Measurements from ENCODE around the gene GIT2.
"Not testable (repeated sequence)": the region's sequence is repeated elsewhere in the genome, so short reads cannot be mapped to it uniquely, and the experiment has no call there.

Gene GIT2

GRCh38 chr12:109995686-109996482 lies at the start of gene GIT2:
GIT2 (minus strand) TSS chr12:109996368; CDS start chr12:109996224, 144 bp downstream.
- DNase-seq, result peak; percentile 96

DNA sequence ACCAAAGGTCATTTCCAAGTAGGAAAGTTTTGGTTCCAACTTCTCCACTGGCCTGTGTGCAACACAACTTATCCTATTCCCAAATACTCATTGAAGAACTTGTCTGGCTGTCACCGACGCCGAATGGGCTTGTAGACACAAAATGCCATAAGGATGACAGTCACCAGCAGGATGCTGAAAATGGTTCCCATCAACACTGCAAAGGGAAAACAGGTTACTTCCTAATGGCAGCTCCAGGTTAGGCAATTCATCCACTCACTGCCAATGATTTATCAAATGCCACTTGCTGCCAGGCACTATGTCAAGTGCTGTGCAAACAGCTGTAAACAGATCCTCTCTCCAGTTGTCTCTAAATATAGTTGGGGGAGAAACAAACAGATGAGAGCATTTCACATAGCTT lies 46.1 kb upstream of the GIT2 start:
- no peak for DNase-seq

DNA sequence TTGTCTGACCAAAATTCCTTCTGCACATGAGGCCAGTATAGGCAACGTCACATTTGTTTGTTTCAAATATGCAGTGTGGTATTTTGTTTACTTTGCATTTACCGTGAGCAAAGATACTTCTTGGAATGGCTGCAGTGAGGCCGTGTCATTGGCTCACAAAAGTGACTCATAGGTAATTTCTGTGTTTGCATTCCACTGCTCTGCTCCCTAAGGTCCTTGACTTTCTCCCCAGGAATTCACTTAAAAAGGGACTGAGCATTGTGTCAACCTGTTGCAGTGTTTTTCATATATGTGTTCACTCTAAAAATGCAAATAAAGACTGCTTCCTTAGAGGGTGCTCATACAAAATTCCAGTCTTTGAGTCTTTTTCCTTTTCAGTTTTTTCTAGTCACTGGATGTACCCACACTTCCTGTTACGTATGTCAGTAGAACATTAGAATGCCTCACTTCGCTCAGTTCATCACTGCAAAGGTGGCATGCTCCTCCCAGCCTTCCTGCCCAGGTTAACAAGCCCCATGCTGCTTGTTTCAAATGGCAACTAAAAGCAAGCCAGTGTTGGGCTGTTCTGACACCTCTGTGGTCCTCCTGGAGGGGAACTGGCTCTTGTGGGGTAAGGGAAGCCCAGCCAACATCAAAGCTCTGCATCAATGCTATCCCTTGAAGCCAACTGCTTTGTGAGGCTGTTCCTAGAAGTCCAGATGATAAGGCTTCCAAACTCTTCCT lies 43.1 kb upstream of the GIT2 start:
- no peak for DNase-seq

- DNase-seq, result no peak
Observed at GRCh38 chr12:110038741-110039084, 42.5 kb upstream of the GIT2 start.

DNA sequence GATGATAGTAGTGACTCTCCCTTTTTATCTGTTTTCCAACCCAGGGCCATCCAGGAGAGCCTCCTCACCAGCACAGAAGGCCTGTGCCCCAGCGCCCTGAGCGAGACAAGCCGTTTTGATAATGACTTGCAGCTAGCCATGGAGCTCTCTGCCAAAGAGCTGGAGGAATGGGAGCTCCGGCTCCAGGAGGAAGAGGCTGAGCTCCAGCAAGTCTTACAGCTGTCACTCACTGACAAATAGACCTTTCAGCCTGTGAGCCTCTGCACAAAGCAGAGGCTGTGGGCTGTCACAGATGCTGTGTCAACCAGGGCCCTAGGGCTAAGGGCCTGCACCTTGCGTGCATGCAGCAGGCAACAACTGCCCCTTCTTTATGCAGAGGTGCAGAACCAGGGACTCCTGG lies 41.1 kb upstream of the GIT2 start:
- no peak for DNase-seq

DNA sequence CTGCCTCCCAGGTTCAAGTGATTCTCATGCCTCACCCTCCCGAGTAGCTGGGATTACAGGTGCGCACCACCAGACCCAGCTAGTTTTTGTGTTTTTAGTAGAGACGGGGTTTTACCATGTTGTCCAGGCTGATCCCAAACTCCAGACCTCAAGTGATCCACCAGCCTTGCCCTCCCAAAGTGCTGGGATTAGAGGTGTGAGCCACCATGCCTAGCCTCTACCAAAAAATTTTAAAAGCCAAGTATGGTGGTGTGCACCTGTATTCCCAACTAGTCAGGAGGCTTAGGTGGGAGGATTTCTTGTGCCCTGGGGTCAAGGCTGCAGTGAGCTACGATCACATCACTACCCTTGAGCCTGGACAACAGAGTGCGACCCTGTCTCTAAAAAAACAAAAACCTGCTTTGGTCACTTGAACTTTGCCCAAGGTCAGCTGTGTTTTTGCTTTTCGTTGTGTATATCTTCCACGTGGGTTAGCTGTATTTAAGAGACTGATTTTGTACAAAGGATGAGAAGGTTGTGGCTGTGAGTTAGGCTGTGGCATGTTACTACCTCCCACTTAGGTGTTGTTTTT lies 39.5 kb upstream of the GIT2 start:
- DNase-seq, result no peak

- DNase-seq, result no peak
Observed at GRCh38 chr12:110033888-110034287, 37.7 kb upstream of the GIT2 start.

- DNase-seq, result no peak
Observed at GRCh38 chr12:110029290-110029815, 33.2 kb upstream of the GIT2 start.

DNA sequence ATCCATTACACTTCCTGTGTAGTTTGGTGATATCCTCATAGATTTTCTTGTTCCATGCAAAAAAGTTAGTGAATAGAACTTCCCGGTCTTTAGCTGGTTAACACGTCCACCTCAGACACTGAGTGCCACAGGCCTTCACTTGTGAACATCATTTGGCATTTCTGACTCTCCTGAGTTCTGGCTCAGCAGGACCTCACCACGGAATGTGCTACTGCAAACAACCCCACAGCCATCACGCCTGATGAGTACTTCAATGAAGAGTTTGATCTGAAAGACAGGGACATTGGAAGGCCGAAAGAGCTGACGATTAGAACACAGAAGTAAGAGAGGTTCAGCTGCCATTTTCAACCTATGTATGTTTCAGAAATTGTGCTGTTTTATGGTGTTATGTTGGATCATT lies 32.2 kb upstream of the GIT2 start:
- DNase-seq, result no peak

GRCh38 chr12:110024051-110024450 lies 27.9 kb upstream of the GIT2 start:
- no peak for DNase-seq

DNA sequence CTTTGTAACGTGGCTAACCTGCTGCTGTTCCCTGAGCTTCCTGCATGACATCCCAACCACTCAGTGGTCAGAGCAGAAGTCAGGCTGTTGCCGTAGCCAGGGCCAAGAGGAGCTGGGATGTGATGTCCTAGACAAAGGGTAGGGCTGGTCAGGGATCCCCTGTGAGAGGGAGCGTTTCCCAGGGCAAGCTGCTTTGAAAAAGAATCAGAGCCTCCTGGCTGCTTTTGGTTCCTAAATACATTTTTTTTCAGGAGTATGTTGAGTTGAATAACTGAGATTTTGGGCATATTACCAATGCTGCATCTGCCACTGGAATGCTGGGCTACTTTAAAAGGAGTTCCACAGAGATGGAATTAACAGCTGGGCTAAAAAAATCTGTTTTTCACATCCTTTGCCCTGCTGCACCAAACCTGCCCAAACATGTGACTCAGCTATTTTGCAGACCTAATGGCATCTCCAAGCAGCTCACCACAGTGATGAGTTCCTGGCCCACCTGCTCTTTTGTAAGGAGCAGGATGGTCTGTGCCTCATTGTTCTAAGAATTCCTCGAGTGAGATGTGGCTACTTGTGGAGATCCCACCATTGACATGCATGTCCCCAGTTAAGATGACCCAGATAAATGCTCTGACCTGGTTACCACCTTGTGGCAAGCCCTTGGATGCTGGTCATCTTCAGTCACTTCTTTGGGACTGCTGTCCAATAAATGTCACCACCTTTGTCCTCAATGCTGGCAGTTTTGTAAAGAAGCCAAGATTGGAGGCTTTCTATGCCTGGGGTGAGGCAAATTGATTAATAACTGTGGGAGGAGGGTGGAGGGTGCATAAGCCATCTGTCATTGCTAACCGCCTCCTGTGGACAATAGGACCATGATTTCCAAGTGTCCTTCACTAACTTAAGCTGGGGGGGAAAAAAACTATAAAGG lies 27.2 kb upstream of the GIT2 start:
- DNase-seq, result no peak

DNA sequence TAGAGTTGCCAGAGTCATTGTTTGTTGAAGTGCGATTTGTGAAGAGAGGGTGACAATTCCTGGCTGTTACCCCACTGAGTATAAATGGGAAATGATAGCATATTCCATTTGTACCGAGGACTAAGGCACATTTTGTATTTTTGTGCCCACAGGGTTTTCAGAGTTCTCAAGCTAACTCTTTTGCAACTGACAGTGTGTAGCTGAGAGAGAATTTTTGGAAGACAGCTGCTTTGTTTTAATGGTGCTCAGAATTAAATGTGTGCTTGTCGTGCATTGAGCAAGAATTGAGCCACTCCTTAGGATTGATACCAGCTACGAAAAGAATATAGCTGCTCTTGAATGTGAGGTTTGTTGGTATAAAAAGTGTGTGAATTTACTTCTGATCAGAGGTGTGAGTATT lies 24.8 kb upstream of the GIT2 start:
- no peak for DNase-seq

- no peak for DNase-seq
Observed at GRCh38 chr12:110015132-110015531, 19.0 kb upstream of the GIT2 start.

- DNase-seq, result no peak
Observed at GRCh38 chr12:110012659-110013058, 16.5 kb upstream of the GIT2 start.

DNA sequence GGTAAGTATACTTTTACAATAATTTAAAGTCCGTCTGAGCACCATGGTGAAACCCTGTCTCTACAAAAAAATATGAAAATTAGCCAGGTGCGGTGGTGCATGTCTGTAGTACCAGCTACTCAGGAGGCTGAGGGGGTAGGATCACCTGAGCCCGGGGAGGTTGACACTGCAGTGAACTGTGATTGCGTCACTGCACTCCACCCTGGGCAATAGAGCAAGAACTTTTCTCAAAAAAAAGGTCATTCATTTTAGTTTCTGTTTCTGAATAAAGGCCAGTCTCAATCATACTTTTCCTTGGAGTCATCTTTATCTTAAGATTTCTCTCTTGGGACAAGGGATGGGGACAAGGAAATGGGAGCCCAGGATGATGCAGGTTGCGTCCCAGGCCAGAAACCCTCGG lies 16.0 kb upstream of the GIT2 start:
- no peak for DNase-seq

- DNase-seq, result no peak
Observed at GRCh38 chr12:110010853-110011723, 14.9 kb upstream of the GIT2 start.

DNA sequence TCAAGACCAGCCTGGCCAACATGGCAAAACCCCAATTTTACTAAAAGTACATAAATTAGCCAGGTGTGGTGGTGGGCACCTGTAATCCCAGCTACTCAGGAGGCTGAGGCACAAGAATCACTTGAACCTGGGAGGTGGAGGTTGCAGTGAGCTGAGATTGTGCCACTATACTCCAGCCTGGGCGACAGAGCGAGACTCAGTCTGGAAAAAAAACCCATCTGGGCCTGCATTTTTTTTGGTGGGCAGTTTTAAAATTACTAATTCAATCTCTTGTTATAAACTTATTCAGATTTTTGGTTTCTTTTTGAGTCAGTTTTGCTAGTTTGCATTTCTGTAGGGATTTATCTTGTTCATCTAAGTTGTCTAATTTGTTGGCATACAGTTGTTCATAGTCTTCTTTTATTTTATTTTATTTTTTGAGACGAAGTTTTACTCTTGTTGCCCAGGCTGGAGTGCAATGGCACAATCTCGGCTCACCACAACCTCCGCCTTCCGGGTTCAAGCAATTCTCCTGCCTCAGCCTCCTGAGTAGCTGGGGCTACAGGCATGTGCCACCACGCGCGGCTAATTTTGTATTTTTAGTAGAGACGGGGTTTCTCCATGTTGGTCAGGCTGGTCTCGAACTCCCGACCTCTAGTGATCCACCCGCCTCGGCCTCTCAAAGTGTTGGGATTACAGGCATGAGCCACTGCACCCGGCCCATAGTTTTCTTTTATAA lies 12.7 kb upstream of the GIT2 start:
- not testable (repeated sequence) for DNase-seq

GRCh38 chr12:110007881-110008280 lies 11.7 kb upstream of the GIT2 start:
- no peak for DNase-seq

DNA sequence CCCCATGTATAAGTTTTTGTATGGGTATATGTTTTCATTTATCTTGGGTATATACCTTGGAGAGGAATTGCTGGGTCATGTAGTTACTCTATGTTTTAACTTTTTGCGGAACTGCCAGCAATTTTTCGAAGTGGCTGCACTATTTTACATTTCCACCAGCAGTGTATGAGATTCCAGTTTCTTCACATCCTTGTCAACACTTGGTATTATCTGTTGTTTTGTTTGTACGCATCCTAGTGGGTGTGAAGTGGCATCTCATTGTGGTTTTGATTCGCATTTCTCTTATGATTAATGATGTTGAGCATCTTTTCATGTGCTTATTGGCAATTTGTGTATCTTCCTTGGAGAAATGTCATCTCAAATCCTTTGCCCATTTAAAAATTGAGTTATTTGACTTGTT lies 9.9 kb upstream of the GIT2 start:
- DNase-seq, result no peak

DNA sequence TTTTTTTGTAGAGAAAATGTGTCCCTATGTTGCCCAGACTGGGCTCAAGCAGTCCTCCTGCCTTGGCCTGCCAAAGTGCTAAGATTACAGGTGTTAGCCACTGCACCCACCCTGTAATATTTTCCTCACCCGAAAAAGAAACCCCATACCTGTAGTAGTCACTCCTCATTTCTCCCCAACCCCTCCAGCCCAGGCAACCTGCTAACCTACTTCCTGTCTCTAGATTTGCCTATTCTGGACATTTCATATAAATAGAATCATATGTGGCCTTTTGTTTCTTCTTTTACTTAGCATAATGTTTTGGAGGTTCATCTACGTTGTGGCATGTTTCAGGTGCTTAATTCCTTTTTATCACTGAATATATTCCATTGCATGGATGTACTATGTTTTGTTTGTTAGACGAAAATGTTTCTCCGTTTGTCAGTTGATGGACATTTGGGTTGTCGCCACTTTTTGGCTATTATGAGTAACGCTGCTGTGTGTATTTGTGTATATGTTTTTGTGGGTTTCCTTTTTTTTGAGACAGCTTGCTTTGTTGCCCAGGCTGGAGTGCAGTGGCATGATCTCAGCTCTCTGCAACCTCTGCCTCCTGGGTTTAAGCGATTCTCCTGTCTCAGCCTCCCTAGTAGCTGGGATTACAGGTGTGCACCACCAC lies 9.3 kb upstream of the GIT2 start:
- DNase-seq, result no peak

- DNase-seq, result no peak
Observed at GRCh38 chr12:110004598-110004997, 8.4 kb upstream of the GIT2 start.
